GM18526 (cell line): ENCODE measurements around the gene PDE2A.

Source experiments
- POLR2A ChIP-seq: IDR thresholded peaks from 3 replicates; pipeline ENCODE4 v1.6.1; 2011; ENCODE audit not compliant: insufficient read length; ENCODE audit errors: extremely low read depth

PDE2A gene

DNA sequence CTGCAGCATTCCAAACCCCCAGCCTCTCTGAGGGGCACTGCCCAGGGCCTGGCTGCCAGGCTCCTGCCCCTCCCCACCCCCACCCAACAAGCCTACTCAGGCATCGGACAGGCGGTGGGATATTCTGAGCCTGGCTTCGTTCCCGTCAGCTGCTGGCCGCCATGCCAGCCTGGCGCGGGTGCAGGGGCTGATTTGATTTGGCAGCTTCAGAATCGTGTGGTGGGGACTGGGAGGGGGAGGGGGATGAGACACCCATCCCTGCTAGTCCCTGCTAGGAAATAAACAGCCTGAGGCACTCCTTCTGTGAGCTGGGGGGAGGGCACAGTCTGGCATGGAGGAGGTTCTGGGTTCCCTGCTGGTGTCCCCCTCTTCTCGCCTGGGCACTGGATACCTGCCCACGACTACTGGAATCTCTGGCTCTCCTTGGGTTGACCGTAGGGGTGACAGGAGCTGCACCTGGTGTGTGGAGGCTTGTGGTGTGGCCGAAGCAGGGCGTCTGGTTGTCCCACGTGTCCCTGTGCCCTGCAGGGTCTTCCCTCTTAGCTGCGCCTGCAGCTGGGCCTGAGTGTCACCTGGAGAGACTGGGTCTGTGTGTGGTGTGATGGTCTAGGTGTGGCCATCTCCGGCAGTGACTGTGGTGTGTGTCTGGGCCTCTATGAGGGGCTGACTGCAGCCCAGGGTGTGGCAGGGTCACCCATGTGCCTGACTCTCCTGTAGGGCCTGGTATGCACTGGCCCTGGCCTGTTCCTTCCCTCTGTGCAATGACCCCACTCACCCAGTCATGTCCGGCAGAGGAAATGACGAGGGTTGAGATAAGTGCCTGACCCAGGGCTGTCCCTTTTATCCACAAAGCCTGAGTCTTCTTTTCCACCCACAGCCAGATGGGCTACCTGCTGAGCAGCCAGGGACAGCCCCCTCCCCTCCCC lies 42.2 kb downstream of the PDE2A start:
- TF ChIP-seq POLR2A = no peak

GRCh38 chr11:72630104-72630852 lies 43.9 kb downstream of the PDE2A start:
- no peak for TF ChIP-seq POLR2A

DNA sequence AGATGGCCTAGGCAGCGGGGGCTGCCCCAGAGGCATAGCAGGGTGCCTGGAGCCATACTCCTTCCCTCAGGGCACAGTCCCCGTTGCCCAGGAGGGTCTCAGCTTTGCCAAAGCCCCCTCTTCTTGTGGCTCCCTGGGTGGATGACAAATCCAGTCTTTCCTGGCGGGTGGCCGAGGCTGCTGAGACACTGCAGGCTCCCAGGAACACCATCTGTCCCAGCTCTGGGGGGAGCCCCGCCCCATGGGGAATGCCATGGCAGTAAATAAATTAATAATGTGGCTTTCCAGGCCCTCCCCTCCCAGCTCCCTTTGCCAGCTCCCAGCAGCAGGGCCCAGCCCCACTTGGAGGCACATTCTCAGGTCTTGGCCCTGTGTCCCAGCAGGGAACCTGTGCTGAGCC lies 45.0 kb downstream of the PDE2A start:
- TF ChIP-seq POLR2A = no peak

DNA sequence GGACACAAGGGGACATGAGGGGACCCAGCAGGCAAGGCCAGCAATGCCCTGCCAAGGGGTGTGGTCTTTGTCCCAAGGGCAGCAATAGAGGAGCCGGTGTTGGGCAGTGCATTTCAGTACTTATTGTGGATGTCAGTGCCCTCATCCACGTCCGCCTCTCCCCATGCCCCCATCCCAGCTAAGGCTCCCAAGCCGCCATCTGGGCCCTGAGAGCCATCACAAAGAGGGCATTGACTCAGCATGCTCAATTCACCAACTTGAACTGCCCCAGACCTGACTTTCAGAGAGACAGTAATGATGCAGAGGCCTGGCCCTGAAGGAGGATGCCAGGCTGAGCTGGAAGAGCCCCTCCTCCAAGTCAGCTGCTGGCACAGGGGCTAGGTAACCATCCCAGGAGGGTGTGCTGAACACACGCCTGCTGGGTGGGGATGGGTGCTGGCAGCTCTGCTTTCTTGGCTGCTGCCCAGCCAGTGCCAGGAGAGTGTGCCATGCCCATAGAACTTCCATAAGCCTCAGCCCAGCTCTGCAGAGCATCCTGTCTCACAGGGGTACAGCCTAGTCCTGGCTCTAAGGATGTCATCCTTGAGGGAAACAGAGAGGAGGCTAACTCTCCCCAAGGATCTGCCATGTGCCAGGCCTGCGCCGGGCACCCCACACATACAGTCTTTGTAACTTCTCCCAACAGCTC lies 46.5 kb downstream of the PDE2A start:
- no peak for TF ChIP-seq POLR2A

GRCh38 chr11:72626414-72626936 lies 47.7 kb downstream of the PDE2A start:
- no peak for TF ChIP-seq POLR2A

- no peak for TF ChIP-seq POLR2A
Measured at GRCh38 chr11:72625691-72626413, 48.4 kb downstream of the PDE2A start.

DNA sequence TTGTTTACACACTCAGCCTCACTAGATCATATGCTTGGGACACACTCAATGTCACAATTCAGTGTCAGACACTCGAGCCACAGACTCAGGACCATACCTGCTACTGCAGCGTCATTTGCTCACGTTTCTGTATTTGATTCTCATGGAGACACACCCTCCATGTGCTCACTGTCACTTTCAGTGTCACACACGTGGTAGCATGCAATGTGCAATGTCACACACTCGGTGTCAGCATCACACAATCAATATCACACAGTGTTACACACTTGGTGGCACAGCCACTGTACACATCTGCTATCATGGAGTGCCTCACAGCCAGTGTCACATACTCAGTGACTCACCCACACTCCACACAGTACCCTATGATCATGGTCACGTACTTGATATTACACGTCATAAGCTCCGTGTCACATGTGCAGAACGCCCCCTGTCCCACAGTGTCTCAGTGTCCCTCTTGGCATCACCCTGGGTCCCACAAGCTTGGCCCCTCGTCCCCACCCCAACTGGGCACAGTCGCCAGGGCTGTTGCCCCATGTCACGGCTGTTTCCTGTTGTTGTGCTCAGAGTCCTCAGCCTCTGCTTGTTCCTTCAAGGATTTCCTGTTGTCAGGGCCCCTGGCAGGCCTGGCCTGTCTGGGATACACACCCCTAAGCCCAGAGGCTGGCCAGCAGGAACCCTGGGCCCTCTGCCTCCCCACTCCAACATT lies 49.6 kb downstream of the PDE2A start:
- no peak for TF ChIP-seq POLR2A

- TF ChIP-seq POLR2A = no peak
Measured at GRCh38 chr11:72623052-72623451, 51.2 kb downstream of the PDE2A start.

- no peak for TF ChIP-seq POLR2A
Measured at GRCh38 chr11:72621008-72621610, 53.1 kb downstream of the PDE2A start.

GRCh38 chr11:72618803-72619202 lies 55.4 kb downstream of the PDE2A start:
- TF ChIP-seq POLR2A = no peak

GRCh38 chr11:72617080-72617762 lies 57.0 kb downstream of the PDE2A start:
- TF ChIP-seq POLR2A = no peak

DNA sequence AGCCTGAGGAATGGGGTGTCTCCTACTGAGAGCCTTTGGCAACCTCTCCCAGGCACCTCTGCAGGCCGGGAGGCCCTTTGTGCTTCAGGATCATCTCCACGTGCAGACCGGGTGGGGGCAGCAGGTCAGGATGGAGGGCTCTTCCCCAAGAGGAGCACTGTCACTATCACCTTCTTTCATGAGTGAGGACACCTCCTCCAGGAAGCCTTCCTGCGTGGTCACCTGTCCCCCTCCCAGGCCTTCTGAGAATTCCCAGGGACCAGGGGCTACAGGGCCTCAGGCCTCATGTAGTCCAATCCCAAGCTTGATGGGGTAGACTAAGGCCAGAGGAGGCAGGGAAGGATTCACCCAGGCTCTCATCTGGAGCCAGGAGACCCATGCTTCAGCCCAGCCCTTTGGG lies 57.6 kb downstream of the PDE2A start:
- no peak for TF ChIP-seq POLR2A

- no peak for TF ChIP-seq POLR2A
Measured at GRCh38 chr11:72615329-72615728, 58.9 kb downstream of the PDE2A start.
